ENCODE measurements around the gene MKLN1. TPM values are rescaled to one million over a fixed set of nuclear protein-coding genes. Genes with fewer than 3 reads are reported as not detected.

MKLN1 gene
- polyA plus RNA-seq, 2 of the 4 experiments (the other 2 are of a cell fraction): 39.6 to 84.5 TPM

GRCh38 chr7:131533151-131533559 is 205.5 kb downstream of the MKLN1 start:
- peaks cover 7% of the 10 kb centered on the region for H3K4me1 ChIP-seq
- H3K4me2 ChIP-seq: no peak overlapping the region
- H3K4me3 ChIP-seq: no peak overlapping the region
- no peaks in the 10 kb centered on the region for H3K9me3 ChIP-seq
- no peak for DNase-seq (ENCODE audit: low read depth in 1 of 2, low spot score in 1 of 2)
- POLR2A ChIA-PET: no interaction called here
- no peak for FAIRE-seq
- H3K27ac ChIP-seq: no peak overlapping the region
- CTCF ChIA-PET: interaction anchor here (1.2 to 4.7 kb wide), 4 partner anchors 13 to 122 kb away, joined by 4 to 27 read pairs (median 6); no protein-coding TSS in a partner anchor
- TF ChIP-seq RFX5 (IDR thresholded peaks at IDR 0.05): no peak
- TF ChIP-seq HDAC2 (IDR thresholded peaks at IDR 0.05): no peak
- TF ChIP-seq HOXB5 (CRISPR knock-in tag; IDR thresholded peaks at IDR 0.05): no peak
- TF ChIP-seq POLR2AphosphoS2 (conservative IDR thresholded peaks at IDR 0.05; ENCODE audit: low read length): no peak
- TF ChIP-seq CBX2 (IDR thresholded peaks at IDR 0.05; ENCODE audit: borderline replicate concordance, low read depth): no peak
- TF ChIP-seq FOXS1 (CRISPR knock-in tag; IDR thresholded peaks at IDR 0.05): no peak
- no peak for TF ChIP-seq PBX3 (IDR thresholded peaks at IDR 0.05)
- no peak for TF ChIP-seq NFE2L2 (conservative IDR thresholded peaks at IDR 0.05; ENCODE audit: low read length)
- no peak for TF ChIP-seq E2F6 (IDR thresholded peaks at IDR 0.05; ENCODE audit: borderline replicate concordance, low read depth)
- TF ChIP-seq ATOH8 (CRISPR knock-in tag; IDR thresholded peaks at IDR 0.05; ENCODE audit: low read depth): no peak
- TF ChIP-seq MAX (IDR thresholded peaks at IDR 0.05): no peak
- no peak for TF ChIP-seq FOSL2 (IDR thresholded peaks at IDR 0.05)
- TF ChIP-seq FOSL2 (CRISPR knock-in tag; IDR thresholded peaks at IDR 0.05): no peak
- no peak for TF ChIP-seq KDM1A (IDR thresholded peaks at IDR 0.05; ENCODE audit: low read depth)
- no peak for TF ChIP-seq MAZ (IDR thresholded peaks at IDR 0.05; ENCODE audit: borderline replicate concordance, low read depth, low read length)
- TF ChIP-seq FOSB (CRISPR knock-in tag; IDR thresholded peaks at IDR 0.05): no peak
- no peak; a peak in 1 of 6 replicates for ATAC-seq
- 76% methylated on average over 7 of the region's 9 CpGs for WGBS (ENCODE audit: missing lambda C conversion rate)

GRCh38 chr7:131533566-131534561 is 206.2 kb downstream of the MKLN1 start:
- ChIA-PET POLR2A (interaction anchor here (0.6 kb wide), 1 partner anchor 689 kb away, joined by 4 read pairs; no protein-coding TSS in a partner anchor), CTCF (interaction anchor here (1.2 to 5.6 kb wide), 6 partner anchors 12 to 121 kb away, joined by 3 to 30 read pairs (median 6); no protein-coding TSS in a partner anchor)
- no peak overlapping the region for H3K4me3 ChIP-seq
- no peak for ATAC-seq
- TF ChIP-seq PBX3 (IDR thresholded peaks at IDR 0.05) (no peak), PHF8 (IDR thresholded peaks at IDR 0.05; ENCODE audit: borderline replicate concordance, low read depth) (no peak), HOXB13 (CRISPR knock-in tag; IDR thresholded peaks at IDR 0.05; ENCODE audit: low read depth) (no peak), CBX2 (IDR thresholded peaks at IDR 0.05; ENCODE audit: borderline replicate concordance, low read depth) (no peak), FOSB (CRISPR knock-in tag; IDR thresholded peaks at IDR 0.05) (no peak), JUN (IDR thresholded peaks at IDR 0.05) (no peak), FOXS1 (CRISPR knock-in tag; IDR thresholded peaks at IDR 0.05) (no peak), JUNB (IDR thresholded peaks at IDR 0.05) (no peak), ATOH8 (CRISPR knock-in tag; IDR thresholded peaks at IDR 0.05; ENCODE audit: low read depth) (no peak), EHF (CRISPR knock-in tag; IDR thresholded peaks at IDR 0.05) (no peak)
- DNase-seq (ENCODE audit: low read depth in 1 of 2, low spot score in 1 of 2): no peak
- H3K9me3 ChIP-seq: no peaks in the 10 kb centered on the region
- no peak overlapping the region for H3K27ac ChIP-seq
- FAIRE-seq: no peak
- WGBS (ENCODE audit: missing lambda C conversion rate): 85% methylated on average over 10 of the region's 15 CpGs
- no peak overlapping the region for H3K4me2 ChIP-seq
- H3K4me1 ChIP-seq: peaks cover 14% of the 10 kb centered on the region
